ENCODE measurements around the gene MYRIP.
"Not testable (repeated sequence)": the region's sequence is repeated elsewhere in the genome, so short reads cannot be mapped to it uniquely, and the experiment has no call there.

The MYRIP gene

DNA sequence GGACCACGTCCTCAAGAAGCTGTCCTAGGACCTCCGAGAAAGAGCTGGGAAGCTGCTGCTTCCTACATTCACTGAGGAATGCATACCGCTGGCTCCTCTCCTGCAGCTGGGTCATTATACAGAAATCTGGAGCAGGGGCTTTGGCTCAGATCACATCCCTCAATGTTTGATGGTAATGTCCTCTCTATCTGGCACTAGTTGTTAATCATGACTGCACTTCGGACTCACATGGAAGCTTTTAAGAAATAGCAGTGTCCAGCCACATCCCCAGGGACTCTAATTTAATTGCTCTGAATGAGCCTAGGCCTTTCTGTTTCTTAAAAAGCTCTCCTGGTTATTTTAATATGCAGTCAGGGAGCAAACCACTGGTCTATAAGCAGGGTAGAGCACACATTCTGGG is 25.7 kb upstream of the MYRIP start:
- FAIRE-seq (no peak), DNase-seq (ENCODE audit: insufficient read length) (no peak)
- TF ChIP-seq POLR2A (IDR thresholded peaks at IDR 0.05; ENCODE audit: low read depth, low read length) (no peak), TAF1 (IDR thresholded peaks at IDR 0.05; ENCODE audit: borderline replicate concordance, low read depth, low read length) (no peak), POLR2AphosphoS5 (IDR thresholded peaks at IDR 0.05; ENCODE audit: low read depth, low read length) (no peak)

- no peak for FAIRE-seq
- DNase-seq (ENCODE audit: insufficient read length), result no peak
Measured at GRCh38 chr3:39784922-39785321, 24.5 kb upstream of the MYRIP start.

GRCh38 chr3:39788128-39788883 is 21.1 kb upstream of the MYRIP start:
- DNase-seq (ENCODE audit: insufficient read length), result no peak
- TF ChIP-seq POLR2AphosphoS5 (IDR thresholded peaks at IDR 0.05; ENCODE audit: low read depth, low read length) (no peak), POLR2A (IDR thresholded peaks at IDR 0.05; ENCODE audit: low read depth, low read length) (no peak), TAF1 (IDR thresholded peaks at IDR 0.05; ENCODE audit: borderline replicate concordance, low read depth, low read length) (no peak)
- FAIRE-seq, result no peak

More at GRCh38 chr3:39784922-39785321, 24.5 kb upstream of the MYRIP start:
- TF ChIP-seq POLR2AphosphoS5 (IDR thresholded peaks at IDR 0.05; ENCODE audit: low read depth, low read length) (no peak), TAF1 (IDR thresholded peaks at IDR 0.05; ENCODE audit: borderline replicate concordance, low read depth, low read length) (no peak), POLR2A (IDR thresholded peaks at IDR 0.05; ENCODE audit: low read depth, low read length) (no peak)

GRCh38 chr3:39791603-39792002 is 17.8 kb upstream of the MYRIP start:
- FAIRE-seq, result no peak
- DNase-seq (ENCODE audit: insufficient read length), result no peak
- TF ChIP-seq TAF1 (IDR thresholded peaks at IDR 0.05; ENCODE audit: borderline replicate concordance, low read depth, low read length), result no peak
- TF ChIP-seq POLR2A (IDR thresholded peaks at IDR 0.05; ENCODE audit: low read depth, low read length), result no peak
- TF ChIP-seq POLR2AphosphoS5 (IDR thresholded peaks at IDR 0.05; ENCODE audit: low read depth, low read length), result no peak

GRCh38 chr3:39794880-39795279 is 14.5 kb upstream of the MYRIP start:
- FAIRE-seq (no peak), DNase-seq (ENCODE audit: insufficient read length) (no peak)
- no peak for TF ChIP-seq POLR2AphosphoS5 (IDR thresholded peaks at IDR 0.05; ENCODE audit: low read depth, low read length)
- TF ChIP-seq TAF1 (IDR thresholded peaks at IDR 0.05; ENCODE audit: borderline replicate concordance, low read depth, low read length), result no peak
- TF ChIP-seq POLR2A (IDR thresholded peaks at IDR 0.05; ENCODE audit: low read depth, low read length), result no peak

- no peak for FAIRE-seq
- no peak for DNase-seq (ENCODE audit: insufficient read length)
- no peak for TF ChIP-seq POLR2AphosphoS5 (IDR thresholded peaks at IDR 0.05; ENCODE audit: low read depth, low read length)
- no peak for TF ChIP-seq POLR2A (IDR thresholded peaks at IDR 0.05; ENCODE audit: low read depth, low read length)
- no peak for TF ChIP-seq TAF1 (IDR thresholded peaks at IDR 0.05; ENCODE audit: borderline replicate concordance, low read depth, low read length)
Measured at GRCh38 chr3:39801216-39801615, 8.2 kb upstream of the MYRIP start.

- not testable (repeated sequence) for DNase-seq (ENCODE audit: insufficient read length); FAIRE-seq
Measured at GRCh38 chr3:39802486-39802885, 6.9 kb upstream of the MYRIP start.

DNA sequence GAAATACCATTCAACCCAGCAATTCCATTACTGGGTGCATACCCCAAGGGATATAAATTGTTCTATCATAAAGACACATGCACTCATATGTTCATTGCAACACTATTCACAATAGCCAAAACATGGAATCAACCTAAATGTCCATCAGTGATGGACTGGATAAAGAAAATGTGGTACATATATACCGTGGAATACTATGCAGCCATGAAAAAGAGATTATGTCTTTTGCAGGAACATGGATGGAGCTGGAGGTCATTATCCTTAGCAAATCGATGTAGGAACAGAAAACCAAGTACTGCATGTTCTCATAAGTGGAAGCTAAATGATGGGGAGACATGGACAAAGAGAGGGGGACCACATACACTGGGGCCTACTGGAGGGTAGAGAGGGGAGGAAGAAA is 5.5 kb upstream of the MYRIP start:
- no peak for FAIRE-seq
- TF ChIP-seq POLR2AphosphoS5 (IDR thresholded peaks at IDR 0.05; ENCODE audit: low read depth, low read length) (no peak), POLR2A (IDR thresholded peaks at IDR 0.05; ENCODE audit: low read depth, low read length) (no peak), TAF1 (IDR thresholded peaks at IDR 0.05; ENCODE audit: borderline replicate concordance, low read depth, low read length) (no peak)
- no peak for DNase-seq (ENCODE audit: insufficient read length)

- no peak for TF ChIP-seq POLR2A (IDR thresholded peaks at IDR 0.05; ENCODE audit: low read depth, low read length)
- no peak for TF ChIP-seq POLR2AphosphoS5 (IDR thresholded peaks at IDR 0.05; ENCODE audit: low read depth, low read length)
- no peak for TF ChIP-seq TAF1 (IDR thresholded peaks at IDR 0.05; ENCODE audit: borderline replicate concordance, low read depth, low read length)
- FAIRE-seq, result no peak
- no peak for DNase-seq (ENCODE audit: insufficient read length)
Measured at GRCh38 chr3:39804951-39805350, 4.5 kb upstream of the MYRIP start.

DNA sequence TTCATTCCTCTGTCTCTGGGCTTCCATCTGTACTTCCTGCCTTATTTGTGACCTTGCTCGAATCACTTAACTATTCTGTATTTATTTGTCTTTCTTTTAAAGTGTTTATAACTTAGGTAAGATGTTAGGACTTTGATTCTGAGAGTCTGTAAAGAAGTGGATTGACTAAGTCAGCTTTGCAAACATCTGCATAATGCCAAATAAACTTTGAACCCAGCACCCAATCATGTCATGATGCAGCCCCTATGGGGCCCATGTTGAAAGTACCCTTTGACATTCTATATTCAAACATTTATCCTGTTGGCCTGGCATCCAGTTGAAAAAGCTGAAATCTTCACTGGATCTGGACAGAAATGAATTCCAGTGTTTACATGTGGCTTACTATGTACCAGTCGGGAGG is 3.8 kb upstream of the MYRIP start:
- FAIRE-seq, result no peak
- DNase-seq (ENCODE audit: insufficient read length), result no peak
- TF ChIP-seq POLR2AphosphoS5 (IDR thresholded peaks at IDR 0.05; ENCODE audit: low read depth, low read length) (no peak), POLR2A (IDR thresholded peaks at IDR 0.05; ENCODE audit: low read depth, low read length) (no peak), TAF1 (IDR thresholded peaks at IDR 0.05; ENCODE audit: borderline replicate concordance, low read depth, low read length) (no peak)

GRCh38 chr3:39806820-39807219 is 2.6 kb upstream of the MYRIP start:
- DNase-seq (ENCODE audit: insufficient read length), result no peak
- FAIRE-seq, result no peak
- TF ChIP-seq POLR2A (IDR thresholded peaks at IDR 0.05; ENCODE audit: low read depth, low read length), result no peak
- no peak for TF ChIP-seq POLR2AphosphoS5 (IDR thresholded peaks at IDR 0.05; ENCODE audit: low read depth, low read length)
- TF ChIP-seq TAF1 (IDR thresholded peaks at IDR 0.05; ENCODE audit: borderline replicate concordance, low read depth, low read length), result no peak

DNA sequence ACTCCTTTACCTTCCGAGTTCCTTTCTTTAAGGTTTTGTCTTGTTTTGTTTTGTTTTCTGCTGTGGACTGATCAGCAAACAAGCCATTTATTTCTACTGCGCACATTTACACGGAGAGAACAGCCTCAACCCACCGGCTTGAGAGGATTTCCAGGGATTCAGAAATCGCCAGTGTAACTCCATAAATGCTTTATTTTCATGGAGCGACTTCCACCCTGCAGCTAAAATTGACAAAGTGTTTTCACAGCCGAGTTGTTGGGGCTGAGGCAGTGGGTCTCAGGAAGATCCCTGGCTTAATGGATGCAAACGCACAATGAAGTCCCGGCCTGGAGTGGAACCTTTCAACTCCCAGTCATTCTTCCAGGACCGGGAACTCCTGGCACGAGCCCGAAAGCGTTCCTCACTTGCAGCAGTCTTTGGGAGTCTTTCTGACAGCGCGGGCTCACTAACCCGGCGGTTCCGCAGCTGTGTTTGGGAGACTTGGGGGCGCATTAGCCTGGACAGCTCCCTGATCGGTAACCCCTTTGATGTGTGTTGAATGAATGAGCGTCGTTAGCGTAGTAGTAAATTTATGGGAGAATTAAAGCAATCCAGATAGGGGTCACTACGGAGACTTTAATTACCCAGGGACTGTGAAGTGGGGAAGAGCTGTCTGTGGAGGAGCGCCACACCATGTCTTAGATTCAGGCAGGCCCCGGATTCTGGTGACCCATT is 785 bp upstream of the MYRIP start:
- FAIRE-seq (no peak), DNase-seq (ENCODE audit: insufficient read length) (no peak)

More for the DNA sequence above, 785 bp upstream of the MYRIP start:
- TF ChIP-seq POLR2A (IDR thresholded peaks at IDR 0.05; ENCODE audit: low read depth, low read length) (no peak), POLR2AphosphoS5 (IDR thresholded peaks at IDR 0.05; ENCODE audit: low read depth, low read length) (no peak), TAF1 (IDR thresholded peaks at IDR 0.05; ENCODE audit: borderline replicate concordance, low read depth, low read length) (no peak)

Measured in GM12892 (cell line).